ENCODE results near the gene NFATC2.
"Not testable (repeated sequence)": the region's sequence is repeated elsewhere in the genome, so short reads cannot be mapped to it uniquely, and the experiment has no call there.

The NFATC2 gene

GRCh38 chr20:51567622-51568021, 25.1 kb upstream of the NFATC2 start:
- DNase-seq, result no peak

GRCh38 chr20:51566594-51566993, 24.1 kb upstream of the NFATC2 start:
- no peak for DNase-seq

- peak; percentile 22 for DNase-seq
These were observed 23.0 kb upstream of the NFATC2 start for GRCh38 chr20:51565298-51566144.

DNA sequence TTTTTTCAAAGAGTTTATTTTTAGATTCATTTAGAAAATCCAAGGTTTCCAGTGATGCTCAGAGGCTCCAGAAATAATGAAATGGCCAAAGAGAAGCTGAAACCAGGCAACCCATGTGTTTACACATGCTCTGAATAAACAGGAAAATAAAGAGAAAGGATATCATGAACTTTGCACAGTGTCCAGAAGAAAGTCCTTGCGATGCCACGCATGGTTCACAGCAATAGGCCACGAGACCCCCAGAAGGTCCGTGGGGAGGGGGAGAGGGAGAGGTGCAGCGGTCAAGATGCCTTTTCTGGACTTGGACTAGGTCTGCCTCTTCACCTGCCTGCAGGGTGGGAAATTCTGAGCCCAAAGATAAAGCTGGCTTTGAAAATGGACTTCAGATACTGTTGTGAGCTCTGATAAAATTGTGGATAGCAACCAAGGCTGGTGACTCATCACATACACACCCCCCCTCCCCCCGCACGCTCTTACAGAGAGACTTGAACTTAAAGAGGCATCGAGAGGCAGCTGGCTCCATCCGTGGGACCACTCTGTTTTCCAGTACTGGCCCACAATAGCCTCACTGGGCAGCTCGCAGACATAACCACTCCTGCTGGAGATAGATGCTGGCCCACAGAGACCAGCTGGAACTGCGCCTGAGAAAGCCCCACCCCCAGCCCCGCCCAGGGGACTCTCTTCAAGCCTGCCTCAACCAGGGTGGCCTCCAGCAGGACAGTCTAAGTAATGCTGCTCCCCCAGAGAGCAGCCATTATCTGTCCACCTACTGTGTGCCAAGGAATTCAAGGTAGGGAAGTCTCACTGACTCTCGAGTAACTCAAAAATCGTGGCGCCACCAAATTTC, 21.2 kb upstream of the NFATC2 start:
- peak; percentile 62 for DNase-seq

GRCh38 chr20:51563174-51563485, 20.6 kb upstream of the NFATC2 start:
- DNase-seq, result no peak

GRCh38 chr20:51562332-51563173, 20.0 kb upstream of the NFATC2 start:
- peak; percentile 88 for DNase-seq

GRCh38 chr20:51562027-51562331, 19.5 kb upstream of the NFATC2 start:
- DNase-seq, result peak; percentile 16

DNA sequence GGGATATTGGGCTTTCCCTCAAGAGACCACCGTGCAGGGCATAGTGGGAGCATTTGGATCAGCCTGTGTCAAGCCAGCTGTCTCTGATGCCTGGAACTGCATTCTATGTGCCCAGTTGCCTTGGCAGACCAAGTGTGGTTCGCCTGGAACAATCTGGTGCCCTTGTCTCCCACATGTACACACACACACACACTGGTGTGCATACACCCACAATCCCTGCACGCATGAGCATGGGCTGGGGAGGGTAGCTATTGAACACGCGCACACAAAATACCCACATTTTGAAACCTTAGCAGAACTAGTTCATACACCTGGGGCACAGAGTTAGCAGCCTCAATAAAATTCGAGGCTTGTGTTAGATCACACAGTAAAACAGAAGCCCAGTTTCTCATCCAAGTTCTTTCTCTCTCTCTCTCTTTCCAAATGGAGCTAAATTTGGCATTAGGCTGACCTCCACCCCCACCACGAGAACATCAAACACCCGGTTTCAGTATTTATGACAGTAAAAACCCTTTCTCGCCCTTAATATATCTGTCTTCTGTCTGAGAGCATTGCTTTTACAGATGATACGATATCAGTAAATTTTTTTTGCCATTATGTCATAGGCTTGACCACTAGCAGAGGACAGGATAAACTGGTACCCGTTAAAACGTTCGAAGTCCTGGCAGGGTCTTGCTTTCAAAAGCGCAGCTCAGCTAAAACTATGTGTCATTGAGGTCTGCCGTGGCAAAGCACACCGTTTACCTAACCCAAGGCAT, 18.2 kb upstream of the NFATC2 start:
- no peak for DNase-seq

DNA sequence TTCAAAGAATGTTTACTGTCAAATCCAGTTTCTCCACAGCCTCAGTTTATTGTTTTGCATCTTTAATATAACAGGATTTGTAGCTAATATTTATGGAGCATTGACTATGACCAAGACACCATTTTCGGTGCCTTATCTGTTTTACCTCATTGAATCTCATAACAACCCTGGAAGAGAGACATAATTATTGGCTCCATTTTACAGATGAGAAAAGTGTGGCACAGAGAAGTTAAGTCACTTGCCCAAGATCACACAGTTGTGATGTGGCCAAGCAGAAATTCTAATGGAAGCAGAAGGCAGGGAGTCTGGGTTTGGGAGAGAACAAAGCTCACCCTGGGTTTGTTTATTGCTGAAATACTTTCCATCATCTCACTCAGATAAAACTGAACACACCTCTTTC, 17.5 kb upstream of the NFATC2 start:
- DNase-seq, result no peak

DNA sequence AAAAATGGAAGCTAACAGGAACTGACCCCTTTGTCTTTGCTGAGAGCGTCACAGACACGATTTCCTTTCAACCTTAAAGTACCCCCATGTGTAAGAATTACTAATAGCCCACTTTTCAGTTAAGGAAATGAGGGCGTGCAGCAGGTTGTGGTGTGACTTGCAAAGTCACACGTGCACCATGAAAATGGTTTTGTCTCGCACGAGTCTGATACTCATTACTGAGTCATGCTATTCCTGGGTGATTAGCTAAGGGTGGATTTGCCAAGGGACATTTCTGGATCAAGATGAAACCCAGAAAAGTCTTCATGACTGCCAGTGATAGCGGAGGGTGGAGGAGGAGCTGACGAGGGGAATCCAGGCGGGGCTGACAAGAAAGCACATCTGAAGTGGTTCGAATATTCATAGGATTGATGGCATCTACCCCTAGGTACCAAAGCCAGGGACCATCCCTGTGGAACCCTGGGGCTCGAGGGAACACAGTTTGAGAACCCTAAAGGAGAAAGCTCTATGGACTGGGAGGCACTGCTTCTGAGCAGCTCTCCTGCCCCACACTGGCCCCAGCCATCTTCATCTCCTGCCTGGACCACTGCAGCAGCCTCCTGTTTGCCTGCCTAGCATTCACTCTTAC, 12.1 kb upstream of the NFATC2 start:
- DNase-seq, result no peak

DNA sequence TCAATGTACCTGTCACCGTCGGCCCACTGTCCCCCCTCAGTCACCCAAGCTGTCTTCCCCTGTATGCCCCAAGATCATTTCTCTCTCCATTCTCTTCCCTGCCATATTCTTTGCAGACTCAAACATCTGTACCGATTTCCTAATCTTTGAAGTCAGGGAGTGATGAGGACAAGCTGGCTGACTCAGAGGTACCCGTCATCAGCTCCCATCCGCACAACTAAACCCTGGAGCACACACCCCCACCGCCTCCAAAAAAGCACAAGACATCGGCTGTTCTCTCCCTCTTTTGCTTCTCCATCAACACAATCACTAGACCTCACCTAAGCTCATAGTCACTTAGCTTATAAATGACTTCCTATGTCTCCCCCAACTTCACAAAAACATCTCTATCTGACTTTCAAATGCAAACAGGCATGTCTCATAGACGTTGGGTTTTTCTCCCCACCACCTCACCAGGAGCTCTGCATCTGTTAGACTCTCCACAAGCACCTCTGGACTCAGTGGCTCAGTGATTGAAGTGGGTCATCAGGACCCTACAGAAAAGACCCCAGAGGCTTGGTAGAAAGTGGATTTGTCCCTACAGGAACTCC, 11.5 kb upstream of the NFATC2 start:
- DNase-seq, result no peak

GRCh38 chr20:51551186-51551585, 8.7 kb upstream of the NFATC2 start:
- no peak for DNase-seq

GRCh38 chr20:51549474-51549873, 7.0 kb upstream of the NFATC2 start:
- no peak for DNase-seq

DNA sequence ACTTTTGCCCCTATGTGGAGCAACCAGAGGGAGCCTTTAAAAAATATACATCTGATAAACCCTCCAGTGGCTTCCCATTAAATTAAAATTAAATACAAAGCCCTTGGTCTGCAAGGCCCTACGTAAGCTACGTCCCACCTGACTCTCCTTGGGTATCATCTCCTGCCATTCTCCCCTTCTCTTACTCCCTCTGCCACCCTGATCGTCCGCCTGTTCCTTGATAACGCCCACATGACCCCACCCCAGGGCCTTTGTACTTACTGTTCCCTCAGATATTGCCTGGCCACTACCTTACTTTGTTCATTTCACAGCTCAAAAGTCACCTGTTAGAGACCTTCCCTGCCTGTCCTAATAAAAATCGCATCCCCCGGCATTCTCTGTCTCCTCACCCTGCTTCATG, 5.4 kb upstream of the NFATC2 start:
- DNase-seq, result no peak

DNA sequence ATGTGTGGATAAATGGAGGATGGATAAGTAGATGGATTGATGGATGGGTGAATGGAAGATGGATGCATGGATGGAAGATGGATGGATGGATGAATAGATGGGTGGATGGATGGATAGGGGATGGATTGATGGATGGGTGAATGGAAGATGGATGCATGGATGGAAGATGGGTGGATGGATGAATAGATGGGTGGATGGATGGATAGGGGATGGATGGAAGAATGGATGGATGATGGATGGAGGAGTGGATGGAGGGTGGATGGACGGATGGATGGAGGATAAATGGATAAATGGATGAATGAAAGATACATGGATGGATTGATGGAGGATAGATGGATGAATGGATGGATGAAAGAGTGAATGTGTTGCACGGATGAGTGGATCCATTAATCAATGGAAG, 3.0 kb upstream of the NFATC2 start:
- DNase-seq, result no peak

DNA sequence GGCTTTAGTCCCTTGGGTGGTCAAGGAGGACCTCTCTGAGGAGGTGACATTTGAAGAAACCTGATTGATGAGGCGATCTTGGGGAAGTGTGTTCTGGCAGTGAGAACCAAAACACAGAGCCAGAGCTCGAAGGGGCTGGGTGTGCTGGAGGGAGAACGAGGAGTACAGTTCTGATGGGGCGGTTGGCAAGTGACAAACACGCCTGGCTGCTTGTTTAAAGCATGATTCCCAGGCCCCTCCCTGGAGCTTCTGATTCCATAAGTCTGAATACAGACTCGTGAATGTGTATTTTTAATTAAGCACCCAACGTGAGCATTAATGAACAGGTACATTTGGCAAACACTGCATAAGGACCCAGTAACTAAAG, 886 bp upstream of the NFATC2 start:
- no peak for DNase-seq

DNA sequence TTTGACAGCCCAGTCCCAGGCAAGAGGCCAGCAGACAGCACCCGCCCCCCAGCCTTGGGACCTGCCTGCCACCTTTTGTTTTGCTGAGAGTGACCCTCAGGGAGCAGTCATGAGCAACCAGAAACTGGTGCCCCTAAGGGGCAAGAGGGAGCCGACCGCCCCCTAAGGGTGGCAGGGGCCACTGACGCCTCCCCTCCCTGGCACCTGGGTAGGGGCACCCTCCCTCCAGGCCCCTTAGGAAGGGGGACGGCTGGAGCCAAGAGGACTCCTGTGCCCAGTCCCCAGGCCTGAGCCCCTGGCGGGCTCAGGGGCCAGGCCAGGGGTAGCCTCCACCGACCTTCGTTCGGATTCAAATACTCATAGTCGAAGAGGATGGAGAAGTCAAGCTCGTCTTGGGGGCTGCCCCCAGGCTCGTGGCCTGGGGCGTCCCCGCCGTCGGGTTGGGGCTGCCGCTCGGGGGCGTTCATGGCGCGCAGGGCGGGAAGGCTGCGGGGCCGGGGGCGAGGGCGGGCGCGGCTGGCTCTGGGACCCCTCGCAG, 417 bp downstream of the NFATC2 start:
- no peak for DNase-seq

GRCh38 chr20:51541189-51542032, 1.1 kb downstream of the NFATC2 start:
- no peak for DNase-seq

DNA sequence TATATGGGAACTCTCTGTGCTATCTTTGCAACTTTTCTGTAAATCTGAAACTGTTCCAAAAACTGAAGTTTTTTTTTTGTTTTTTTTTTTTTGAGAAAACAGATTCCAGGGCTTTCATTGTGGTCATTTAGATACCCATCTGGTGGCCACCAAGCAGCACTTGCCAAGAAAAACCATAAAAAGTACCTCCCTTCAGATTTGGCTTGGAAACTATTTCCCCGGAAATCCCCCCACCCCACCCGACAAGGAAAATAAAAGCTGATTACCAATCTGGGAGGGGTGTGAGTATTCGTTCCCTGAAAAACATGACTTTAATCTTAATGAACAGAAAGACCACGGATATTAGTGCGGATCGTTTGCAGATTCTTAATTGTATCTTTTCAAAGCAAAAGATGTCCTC, 1.9 kb downstream of the NFATC2 start:
- no peak for DNase-seq

GRCh38 chr20:51540074-51540473, 2.4 kb downstream of the NFATC2 start:
- not testable (repeated sequence) for DNase-seq
